GF-D8 (cell line): ENCODE results near the gene COL18A1.
A peak's percentile ranks its signal among the peaks of the same experiment; 100 is the strongest.

Experiments used
- DNase-seq: peaks from one replicate; lab custom pipeline; 2025; lab: John Stamatoyannopoulos, UW

The COL18A1 gene

GRCh38 chr21:45507888-45508508 is 103.0 kb downstream of the COL18A1 start:
- DNase-seq = no peak

GRCh38 chr21:45508607-45509565 is 103.9 kb downstream of the COL18A1 start:
- DNase-seq = no peak

GRCh38 chr21:45509566-45510465 is 104.9 kb downstream of the COL18A1 start:
- no peak for DNase-seq

DNA sequence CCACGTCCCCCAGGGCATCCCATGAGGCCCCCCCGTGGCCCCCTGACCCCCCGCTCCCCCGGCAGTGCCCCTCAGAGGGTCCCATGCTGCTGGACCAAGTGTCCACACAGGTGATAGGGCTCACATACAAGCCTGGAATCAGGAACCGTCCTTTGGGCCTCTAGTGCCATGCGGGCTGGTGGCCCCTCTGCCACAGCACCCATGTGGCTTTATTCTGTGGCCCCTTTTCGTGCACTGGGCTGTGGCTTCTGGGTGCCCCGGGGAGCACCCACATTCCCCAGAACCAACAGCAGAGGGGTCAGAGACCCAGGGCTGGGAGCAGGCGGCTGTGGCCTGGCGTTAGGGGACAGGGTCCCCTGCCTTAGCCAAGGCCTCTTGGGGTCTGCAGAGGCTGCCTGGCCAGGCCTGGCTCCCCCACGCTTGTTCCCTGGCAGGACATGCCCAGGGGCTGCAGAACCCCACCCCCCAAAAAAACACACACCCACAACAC is 105.5 kb downstream of the COL18A1 start:
- no peak for DNase-seq

- DNase-seq = no peak
These were observed 106.0 kb downstream of the COL18A1 start for GRCh38 chr21:45511007-45511406.

DNA sequence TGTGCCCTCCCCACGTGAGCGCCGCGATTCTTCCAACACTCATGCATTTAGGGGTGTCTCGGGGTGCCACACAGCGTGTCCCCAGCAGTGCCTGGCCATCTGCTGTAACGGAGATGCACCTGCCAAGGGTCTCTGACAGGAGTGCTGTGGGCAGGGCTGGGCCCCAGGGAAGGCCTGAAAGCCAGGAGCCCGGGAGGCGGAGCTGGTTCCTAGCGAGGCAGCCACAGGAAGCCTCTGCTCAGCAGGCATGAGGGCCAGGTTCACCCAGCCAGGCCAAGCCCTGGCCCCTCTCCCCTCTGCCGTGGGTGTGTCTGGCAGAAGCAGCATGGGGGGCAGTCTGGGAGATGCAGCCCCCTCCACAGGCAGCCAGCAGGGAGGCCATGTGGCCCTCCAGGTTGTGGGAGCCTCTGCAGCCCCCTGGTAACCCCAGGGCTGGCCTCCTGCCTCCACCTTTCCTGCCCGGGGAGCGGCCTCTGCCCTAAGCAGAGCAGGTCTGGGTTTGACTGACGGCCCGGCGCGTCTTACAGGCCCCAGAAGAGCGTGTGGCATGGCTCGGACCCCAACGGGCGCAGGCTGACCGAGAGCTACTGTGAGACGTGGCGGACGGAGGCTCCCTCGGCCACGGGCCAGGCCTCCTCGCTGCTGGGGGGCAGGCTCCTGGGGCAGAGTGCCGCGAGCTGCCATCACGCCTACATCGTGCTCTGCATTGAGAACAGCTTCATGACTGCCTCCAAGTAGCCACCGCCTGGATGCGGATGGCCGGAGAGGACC is 106.9 kb downstream of the COL18A1 start:
- DNase-seq = no peak

GRCh38 chr21:45512626-45513002 is 107.6 kb downstream of the COL18A1 start:
- DNase-seq = no peak

- DNase-seq = no peak
These were observed 108.2 kb downstream of the COL18A1 start for GRCh38 chr21:45513003-45513717.

DNA sequence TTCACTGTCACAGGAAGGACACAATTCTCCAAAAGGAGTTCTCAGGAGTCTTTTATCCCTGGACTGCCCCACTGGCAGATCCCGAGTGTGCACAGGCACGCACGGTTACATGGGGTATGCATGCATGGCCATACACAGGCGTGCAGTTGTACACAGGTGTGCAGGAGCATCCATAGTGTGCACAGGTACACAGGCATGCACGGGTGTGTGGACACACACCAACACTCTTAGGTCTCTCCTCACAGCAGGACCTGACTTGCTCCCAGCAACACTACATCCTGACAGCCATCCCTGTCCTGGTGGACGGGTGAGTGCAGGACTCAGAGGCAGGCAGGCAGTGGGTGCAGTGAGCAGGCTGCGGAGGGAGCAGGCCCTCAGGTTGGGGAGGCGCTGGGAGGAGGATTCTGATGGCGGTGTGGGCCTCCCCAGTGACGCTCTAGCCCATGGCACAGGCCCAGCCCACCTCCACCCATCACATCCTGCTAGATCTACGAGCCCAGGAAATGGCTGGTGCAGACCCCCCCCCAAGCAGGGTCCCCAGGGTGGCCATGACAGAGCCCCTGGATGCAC is 108.9 kb downstream of the COL18A1 start:
- DNase-seq = no peak

DNA sequence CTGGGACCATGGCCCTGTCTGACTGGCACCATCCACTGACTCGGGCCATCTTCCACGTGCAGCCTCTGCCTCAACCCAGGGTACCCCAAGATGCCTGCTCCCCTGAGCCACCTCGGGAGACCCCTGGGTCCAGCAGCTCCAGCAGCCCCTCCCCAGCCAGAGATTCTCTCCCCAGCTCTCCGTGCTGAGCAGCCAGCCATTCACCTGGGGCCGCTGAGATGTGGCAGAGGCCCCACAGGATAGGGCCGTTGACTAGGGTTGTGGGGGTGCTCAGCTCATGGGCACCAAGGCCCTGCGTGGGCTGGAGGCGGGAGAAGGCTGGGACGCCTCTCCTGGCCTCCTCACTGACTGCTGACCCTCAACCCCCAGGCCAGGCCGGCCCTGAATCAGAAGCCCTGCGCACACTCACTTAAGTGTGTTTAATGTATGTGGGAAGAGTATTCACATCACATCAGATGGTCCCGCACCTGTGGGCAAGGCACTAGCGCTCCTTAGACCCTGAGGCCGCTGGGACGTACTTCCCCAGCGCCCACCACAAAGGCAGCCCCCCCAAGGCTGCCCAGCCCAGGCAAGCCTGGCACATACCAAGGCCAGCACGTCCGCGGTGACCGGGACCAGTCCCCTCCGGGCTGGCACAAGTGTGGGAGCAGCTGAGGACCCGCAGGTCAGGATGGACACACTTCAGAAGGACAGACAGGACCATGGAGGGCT is 109.5 kb downstream of the COL18A1 start:
- no peak for DNase-seq

- DNase-seq = no peak
These were observed 110.5 kb downstream of the COL18A1 start for GRCh38 chr21:45515241-45516061.

- DNase-seq = no peak
These were observed 111.2 kb downstream of the COL18A1 start for GRCh38 chr21:45516071-45516670.

GRCh38 chr21:45516671-45517151 is 111.7 kb downstream of the COL18A1 start:
- DNase-seq = no peak

GRCh38 chr21:45517249-45518065 is 112.5 kb downstream of the COL18A1 start:
- peak; percentile 41 for DNase-seq

DNA sequence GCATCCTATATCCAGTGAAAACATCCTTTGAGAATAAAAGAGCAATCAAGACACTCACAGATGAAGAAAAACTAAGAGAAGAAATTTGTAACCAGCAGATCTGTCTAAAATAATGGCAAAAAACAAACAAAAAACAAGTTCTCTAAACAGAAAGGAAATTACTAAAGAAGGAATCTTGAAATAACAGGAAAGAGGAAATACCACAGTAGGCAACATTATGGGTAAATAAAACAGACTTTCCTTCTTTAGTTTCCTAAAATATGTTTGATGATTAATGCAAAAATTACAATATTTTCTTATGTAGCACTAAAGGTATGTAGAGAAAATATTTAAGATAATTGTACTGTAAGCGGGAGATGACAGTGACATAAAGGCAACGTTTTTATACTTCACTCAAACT is 113.8 kb downstream of the COL18A1 start:
- no peak for DNase-seq

DNA sequence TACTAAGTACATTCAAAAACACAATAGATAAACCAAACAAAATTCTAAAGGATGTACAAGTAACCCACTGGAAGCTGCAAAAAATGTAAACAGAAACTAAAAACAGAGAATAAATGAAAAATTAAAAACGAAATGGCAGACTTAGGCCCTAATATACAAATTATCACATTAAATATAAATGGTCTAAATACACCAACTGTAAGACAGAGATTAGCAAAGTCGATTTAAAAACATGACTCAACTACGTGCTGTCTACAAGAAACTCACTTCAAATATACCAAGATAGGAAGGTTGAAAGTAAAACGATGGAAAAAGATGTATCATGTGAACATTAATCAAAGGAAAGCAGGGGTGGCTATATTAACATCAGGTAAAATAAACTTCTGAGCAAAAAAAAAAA is 114.2 kb downstream of the COL18A1 start:
- no peak for DNase-seq

DNA sequence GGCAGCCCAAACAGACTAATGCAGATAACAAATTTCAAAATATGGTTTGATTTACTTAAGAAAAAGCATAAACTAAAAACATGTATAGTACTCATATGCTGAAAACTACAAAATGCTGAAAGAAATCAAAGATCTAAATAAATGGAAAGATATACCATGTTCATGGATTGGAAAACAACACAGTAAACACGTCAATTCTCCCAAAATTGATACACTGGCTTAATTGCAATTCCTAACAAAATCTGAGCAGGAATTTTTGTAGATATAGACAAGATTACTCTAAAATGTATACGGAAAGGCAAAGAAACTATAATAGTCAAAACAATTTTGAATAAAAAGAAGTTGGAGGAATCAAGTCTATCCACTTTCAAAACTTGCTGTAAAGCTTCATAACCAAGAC is 116.3 kb downstream of the COL18A1 start:
- DNase-seq = no peak
